Liver (tissue), 9 donors: ENCODE measurements around the gene LRRC2. TPM values are rescaled to one million over a fixed set of nuclear protein-coding genes. Genes with fewer than 3 reads are reported as not detected.

Experiments used
- DNase-seq: peaks from one replicate; pipeline ENCODE4 v3.0.0-alpha.2; 2017; ENCODE audit warnings: low spot score
- H3K27ac ChIP-seq, 2 donors: one replicate each; pipeline ENCODE4 v1.7.0; 2013; ENCODE audit warnings: inconsistent platforms in 2 of 2, low read length in 2 of 2, control low read depth in 1 of 2, low read depth in 1 of 2, mild to moderate bottlenecking in 1 of 2
- H3K27me3 ChIP-seq, 4 donors: one replicate each; pipeline versions ENCODE4 v1.6.1 to v1.7.0; 2013; ENCODE audit warnings: low read length in 3 of 4, inconsistent platforms in 1 of 4, mild to moderate bottlenecking in 1 of 4, moderate library complexity in 1 of 4; ENCODE audit not compliant: control insufficient read depth in 4 of 4, insufficient read depth in 4 of 4
- H3K36me3 ChIP-seq, 4 donors: one replicate each; pipeline versions ENCODE4 v1.6.1 to v1.7.0; 2013; ENCODE audit warnings: low read length in 3 of 4, mild to moderate bottlenecking in 3 of 4, low read depth in 1 of 4, moderate library complexity in 1 of 4; ENCODE audit not compliant: control insufficient read depth in 4 of 4, insufficient read depth in 3 of 4
- H3K4me1 ChIP-seq, 4 donors: one replicate each; pipeline versions ENCODE4 v1.6.1 to v1.7.0; 2013; ENCODE audit warnings: low read length in 3 of 4, mild to moderate bottlenecking in 3 of 4, moderate library complexity in 1 of 4; ENCODE audit not compliant: control insufficient read depth in 4 of 4, insufficient read depth in 4 of 4
- H3K4me3 ChIP-seq, 3 donors: one replicate each; pipeline versions ENCODE4 v1.6.1 to v1.7.0; 2013; ENCODE audit warnings: low read length in 3 of 3, control low read depth in 1 of 3, low read depth in 1 of 3, mild to moderate bottlenecking in 1 of 3
- H3K9ac ChIP-seq, 2 donors: one replicate each; pipeline ENCODE4 v1.7.0; 2013; ENCODE audit warnings: low read length in 2 of 2, mild to moderate bottlenecking in 2 of 2, moderate library complexity in 2 of 2, control low read depth in 1 of 2, low read depth in 1 of 2
- H3K9me3 ChIP-seq, 4 donors: one replicate each; pipeline versions ENCODE4 v1.6.1 to v1.7.0; 2013; ENCODE audit warnings: low read length in 3 of 4; ENCODE audit not compliant: control insufficient read depth in 4 of 4
- EGR1 ChIP-seq, 2 donors: IDR thresholded peaks; 2 replicates each; pipeline ENCODE4 v1.6.1; 2016 to 2018; ENCODE audit warnings: antibody characterized with exemption in 2 of 2, low read depth in 2 of 2
- FOXA1 ChIP-seq: IDR thresholded peaks from 2 replicates; pipeline ENCODE4 v1.6.1; 2016; ENCODE audit warnings: antibody characterized with exemption
- FOXA2 ChIP-seq: IDR thresholded peaks from 2 replicates; pipeline ENCODE4 v1.6.1; 2016; ENCODE audit warnings: antibody characterized with exemption
- GABPA ChIP-seq, 2 donors: IDR thresholded peaks in 1 of 2; conservative IDR thresholded peaks in 1 of 2; 2 replicates each; pipeline ENCODE4 v1.6.1; 2016; ENCODE audit warnings: antibody characterized with exemption in 2 of 2, mild to moderate bottlenecking in 1 of 2, moderate library complexity in 1 of 2
- HNF4A ChIP-seq, 2 donors: conservative IDR thresholded peaks; 2 replicates each; pipeline ENCODE4 v1.6.1; 2016; ENCODE audit warnings: antibody characterized with exemption in 2 of 2, mild to moderate bottlenecking in 2 of 2
- HNF4G ChIP-seq: IDR thresholded peaks from 2 replicates; pipeline ENCODE4 v1.6.1; 2016; ENCODE audit warnings: antibody characterized with exemption
- JUND ChIP-seq, 2 donors: IDR thresholded peaks; 2 replicates each; pipeline ENCODE4 v1.6.1; 2016; ENCODE audit warnings: antibody characterized with exemption in 2 of 2
- NR2F2 ChIP-seq: IDR thresholded peaks from 2 replicates; pipeline ENCODE4 v1.6.1; 2016; ENCODE audit warnings: antibody characterized with exemption
- RAD21 ChIP-seq, 2 donors: IDR thresholded peaks; 2 replicates each; pipeline ENCODE4 v1.6.1; 2016; ENCODE audit warnings: antibody characterized with exemption in 2 of 2, mild to moderate bottlenecking in 2 of 2
- RXRA ChIP-seq, 2 donors: IDR thresholded peaks; 2 replicates each; pipeline ENCODE4 v1.6.1; 2017 to 2018; ENCODE audit warnings: antibody characterized with exemption in 2 of 2, mild to moderate bottlenecking in 1 of 2
- SP1 ChIP-seq: IDR thresholded peaks from 2 replicates; pipeline ENCODE4 v1.6.1; 2018; ENCODE audit warnings: antibody characterized with exemption, mild to moderate bottlenecking
- TAF1 ChIP-seq: conservative IDR thresholded peaks from 2 replicates; pipeline ENCODE4 v1.6.1; 2016; ENCODE audit warnings: antibody characterized with exemption, mild to moderate bottlenecking
- YY1 ChIP-seq: IDR thresholded peaks from 2 replicates; pipeline ENCODE4 v1.6.1; 2016; ENCODE audit warnings: antibody characterized with exemption, mild to moderate bottlenecking
- WGBS: extraction: QIAGEN DNeasy Blood & Tissue Kit; methylation state at CpG from one replicate; pipeline ENCODE4 v1.1.7; 2013; 5-methylcytosine and 5-hydroxymethylcytosine counted together
- polyA plus RNA-seq, 2 donors: library from polyadenylated mRNA; stranded (reverse) in 1 of 2; unstranded in 1 of 2; fragments of 200-250 nt in 1 of 2; fragments of >200 nt in 1 of 2; fragmentation: Nextera tagmentation in 1 of 2; extraction: Ambion mirVana in 1 of 2; gene quantifications; one replicate each; pipeline versions ENCODE4 v1.2.1 to v1.2.3, GENCODE V29; 2013 to 2015
- total RNA-seq, 2 donors: library from RNA; depleted of rRNA; stranded (reverse); fragments of >200 nt; gene quantifications; one replicate each; pipeline ENCODE4 v1.2.3, GENCODE V29; 2014
- TF ChIP-seq, protein P1 (sequence below): fragments of 150-350 bp; IDR thresholded peaks from 2 replicates; pipeline ENCODE4 v1.5.1; 2017; ENCODE audit warnings: improper control_type of control experiment, low read depth, low read length; ENCODE audit not compliant: missing input control
- TF ChIP-seq, protein P2 (sequence below): IDR thresholded peaks from 2 replicates; pipeline ENCODE4 v1.6.1; 2016; ENCODE audit warnings: antibody characterized with exemption
- TF ChIP-seq, protein P3 (sequence below): IDR thresholded peaks from 2 replicates; pipeline ENCODE4 v1.6.1; 2016; ENCODE audit warnings: antibody characterized with exemption, mild to moderate bottlenecking
- TF ChIP-seq, protein P4 (sequence below): IDR thresholded peaks from 2 replicates; pipeline ENCODE4 v1.6.1; 2016; ENCODE audit warnings: antibody characterized with exemption
- TF ChIP-seq, protein P5 (sequence below): IDR thresholded peaks from 2 replicates; pipeline ENCODE4 v1.6.1; 2016; ENCODE audit warnings: antibody characterized with exemption
- donor health status: healthy.
- donor health status: healthy.
- donor health status: healthy.
- donor health status: healthy.
- donor health status: healthy.

Gene LRRC2
- total and polyA plus RNA-seq, 4 donors: 0.93 to 7.6 (median 4.2) TPM

DNA sequence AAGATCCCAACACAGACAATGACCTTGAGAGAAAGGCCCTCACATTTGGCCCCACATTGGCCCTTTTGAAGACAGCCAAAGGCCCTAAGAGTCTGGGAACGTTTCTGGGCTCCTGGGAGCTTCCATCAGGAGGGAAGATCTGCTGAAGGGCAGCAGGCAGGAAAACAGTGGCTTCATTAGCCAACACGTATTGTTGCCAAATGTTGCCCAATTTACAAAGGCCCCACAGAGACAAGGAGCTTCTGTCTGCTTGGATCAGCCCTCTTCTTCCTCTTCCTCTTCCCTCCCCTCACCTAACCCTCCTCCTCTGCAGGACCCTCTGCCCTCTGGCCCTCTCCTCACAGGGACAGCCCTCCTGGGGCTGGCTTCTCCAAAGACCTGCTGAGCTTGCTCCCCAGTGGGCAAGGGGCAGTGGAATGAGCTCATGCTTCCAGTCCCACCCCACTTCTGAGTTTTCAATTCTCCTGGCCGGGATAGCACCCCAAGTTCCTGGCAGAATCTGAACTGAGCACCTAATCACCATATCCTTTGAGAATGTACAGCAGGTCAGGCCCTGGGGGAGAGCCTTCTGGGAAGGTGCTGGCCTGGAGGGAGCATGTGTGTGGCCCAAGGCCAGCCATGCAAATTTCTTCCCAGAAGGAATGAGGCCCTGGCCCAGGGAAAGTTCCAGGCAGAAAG, 96.3 kb downstream of the LRRC2 start:
- H3K4me1 ChIP-seq: no peaks in the 10 kb centered on the region
- DNase-seq: no peak
- H3K27me3 ChIP-seq: peaks cover 0 to 3% (median 0%) of the 10 kb centered on the region in 4 donors
- 77% methylated on average over 3 of the region's 3 CpGs for WGBS
- H3K27ac ChIP-seq: no peak overlapping the region
- no peak overlapping the region for H3K4me3 ChIP-seq
- H3K36me3 ChIP-seq: no peaks in the 10 kb centered on the region
- no peaks in the 10 kb centered on the region for H3K9me3 ChIP-seq
- TF ChIP-seq EGR1 (IDR thresholded peaks at IDR 0.05; ENCODE audit: low read depth in 2 of 2) (no peak), JUND (IDR thresholded peaks at IDR 0.05) (no peak), FOXA1 (no peak), YY1 (no peak), GABPA (IDR thresholded peaks at IDR 0.05 in 1 of 2, conservative IDR thresholded peaks at IDR 0.05 in 1 of 2) (no peak), SP1 (no peak), HNF4A (conservative IDR thresholded peaks at IDR 0.05) (no peak), HNF4G (no peak), RXRA (IDR thresholded peaks at IDR 0.05) (no peak), TAF1 (no peak), RAD21 (IDR thresholded peaks at IDR 0.05) (no peak), NR2F2 (no peak), FOXA2 (no peak)
- TF ChIP-seq, protein P1, sequence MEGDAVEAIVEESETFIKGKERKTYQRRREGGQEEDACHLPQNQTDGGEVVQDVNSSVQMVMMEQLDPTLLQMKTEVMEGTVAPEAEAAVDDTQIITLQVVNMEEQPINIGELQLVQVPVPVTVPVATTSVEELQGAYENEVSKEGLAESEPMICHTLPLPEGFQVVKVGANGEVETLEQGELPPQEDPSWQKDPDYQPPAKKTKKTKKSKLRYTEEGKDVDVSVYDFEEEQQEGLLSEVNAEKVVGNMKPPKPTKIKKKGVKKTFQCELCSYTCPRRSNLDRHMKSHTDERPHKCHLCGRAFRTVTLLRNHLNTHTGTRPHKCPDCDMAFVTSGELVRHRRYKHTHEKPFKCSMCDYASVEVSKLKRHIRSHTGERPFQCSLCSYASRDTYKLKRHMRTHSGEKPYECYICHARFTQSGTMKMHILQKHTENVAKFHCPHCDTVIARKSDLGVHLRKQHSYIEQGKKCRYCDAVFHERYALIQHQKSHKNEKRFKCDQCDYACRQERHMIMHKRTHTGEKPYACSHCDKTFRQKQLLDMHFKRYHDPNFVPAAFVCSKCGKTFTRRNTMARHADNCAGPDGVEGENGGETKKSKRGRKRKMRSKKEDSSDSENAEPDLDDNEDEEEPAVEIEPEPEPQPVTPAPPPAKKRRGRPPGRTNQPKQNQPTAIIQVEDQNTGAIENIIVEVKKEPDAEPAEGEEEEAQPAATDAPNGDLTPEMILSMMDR: no peak
- TF ChIP-seq, protein P2, sequence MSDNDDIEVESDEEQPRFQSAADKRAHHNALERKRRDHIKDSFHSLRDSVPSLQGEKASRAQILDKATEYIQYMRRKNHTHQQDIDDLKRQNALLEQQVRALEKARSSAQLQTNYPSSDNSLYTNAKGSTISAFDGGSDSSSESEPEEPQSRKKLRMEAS: no peak
- TF ChIP-seq, protein P3, sequence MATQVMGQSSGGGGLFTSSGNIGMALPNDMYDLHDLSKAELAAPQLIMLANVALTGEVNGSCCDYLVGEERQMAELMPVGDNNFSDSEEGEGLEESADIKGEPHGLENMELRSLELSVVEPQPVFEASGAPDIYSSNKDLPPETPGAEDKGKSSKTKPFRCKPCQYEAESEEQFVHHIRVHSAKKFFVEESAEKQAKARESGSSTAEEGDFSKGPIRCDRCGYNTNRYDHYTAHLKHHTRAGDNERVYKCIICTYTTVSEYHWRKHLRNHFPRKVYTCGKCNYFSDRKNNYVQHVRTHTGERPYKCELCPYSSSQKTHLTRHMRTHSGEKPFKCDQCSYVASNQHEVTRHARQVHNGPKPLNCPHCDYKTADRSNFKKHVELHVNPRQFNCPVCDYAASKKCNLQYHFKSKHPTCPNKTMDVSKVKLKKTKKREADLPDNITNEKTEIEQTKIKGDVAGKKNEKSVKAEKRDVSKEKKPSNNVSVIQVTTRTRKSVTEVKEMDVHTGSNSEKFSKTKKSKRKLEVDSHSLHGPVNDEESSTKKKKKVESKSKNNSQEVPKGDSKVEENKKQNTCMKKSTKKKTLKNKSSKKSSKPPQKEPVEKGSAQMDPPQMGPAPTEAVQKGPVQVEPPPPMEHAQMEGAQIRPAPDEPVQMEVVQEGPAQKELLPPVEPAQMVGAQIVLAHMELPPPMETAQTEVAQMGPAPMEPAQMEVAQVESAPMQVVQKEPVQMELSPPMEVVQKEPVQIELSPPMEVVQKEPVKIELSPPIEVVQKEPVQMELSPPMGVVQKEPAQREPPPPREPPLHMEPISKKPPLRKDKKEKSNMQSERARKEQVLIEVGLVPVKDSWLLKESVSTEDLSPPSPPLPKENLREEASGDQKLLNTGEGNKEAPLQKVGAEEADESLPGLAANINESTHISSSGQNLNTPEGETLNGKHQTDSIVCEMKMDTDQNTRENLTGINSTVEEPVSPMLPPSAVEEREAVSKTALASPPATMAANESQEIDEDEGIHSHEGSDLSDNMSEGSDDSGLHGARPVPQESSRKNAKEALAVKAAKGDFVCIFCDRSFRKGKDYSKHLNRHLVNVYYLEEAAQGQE: no peak
- TF ChIP-seq, protein P4, sequence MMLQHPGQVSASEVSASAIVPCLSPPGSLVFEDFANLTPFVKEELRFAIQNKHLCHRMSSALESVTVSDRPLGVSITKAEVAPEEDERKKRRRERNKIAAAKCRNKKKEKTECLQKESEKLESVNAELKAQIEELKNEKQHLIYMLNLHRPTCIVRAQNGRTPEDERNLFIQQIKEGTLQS: no peak
- TF ChIP-seq, protein P5, sequence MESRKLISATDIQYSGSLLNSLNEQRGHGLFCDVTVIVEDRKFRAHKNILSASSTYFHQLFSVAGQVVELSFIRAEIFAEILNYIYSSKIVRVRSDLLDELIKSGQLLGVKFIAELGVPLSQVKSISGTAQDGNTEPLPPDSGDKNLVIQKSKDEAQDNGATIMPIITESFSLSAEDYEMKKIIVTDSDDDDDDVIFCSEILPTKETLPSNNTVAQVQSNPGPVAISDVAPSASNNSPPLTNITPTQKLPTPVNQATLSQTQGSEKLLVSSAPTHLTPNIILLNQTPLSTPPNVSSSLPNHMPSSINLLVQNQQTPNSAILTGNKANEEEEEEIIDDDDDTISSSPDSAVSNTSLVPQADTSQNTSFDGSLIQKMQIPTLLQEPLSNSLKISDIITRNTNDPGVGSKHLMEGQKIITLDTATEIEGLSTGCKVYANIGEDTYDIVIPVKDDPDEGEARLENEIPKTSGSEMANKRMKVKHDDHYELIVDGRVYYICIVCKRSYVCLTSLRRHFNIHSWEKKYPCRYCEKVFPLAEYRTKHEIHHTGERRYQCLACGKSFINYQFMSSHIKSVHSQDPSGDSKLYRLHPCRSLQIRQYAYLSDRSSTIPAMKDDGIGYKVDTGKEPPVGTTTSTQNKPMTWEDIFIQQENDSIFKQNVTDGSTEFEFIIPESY: no peak
- no peak overlapping the region for H3K9ac ChIP-seq
